ENCODE results near the gene OSBPL5. TPM values are rescaled to one million over a fixed set of nuclear protein-coding genes. Genes with fewer than 3 reads are reported as not detected.

Gene OSBPL5
- polyA plus RNA-seq, 2 of the 4 experiments (the other 2 are of a cell fraction), result 1.6 to 4.6 TPM

- TF ChIP-seq USF2 (IDR thresholded peaks at IDR 0.05) (no peak), BHLHE40 (IDR thresholded peaks at IDR 0.05; ENCODE audit: low read depth, low read length) (no peak), ELK1 (IDR thresholded peaks at IDR 0.05; ENCODE audit: low read depth, low read length) (no peak)
These were observed 11.7 kb downstream of the OSBPL5 start (continued) for GRCh38 chr11:3153291-3153861.

DNA sequence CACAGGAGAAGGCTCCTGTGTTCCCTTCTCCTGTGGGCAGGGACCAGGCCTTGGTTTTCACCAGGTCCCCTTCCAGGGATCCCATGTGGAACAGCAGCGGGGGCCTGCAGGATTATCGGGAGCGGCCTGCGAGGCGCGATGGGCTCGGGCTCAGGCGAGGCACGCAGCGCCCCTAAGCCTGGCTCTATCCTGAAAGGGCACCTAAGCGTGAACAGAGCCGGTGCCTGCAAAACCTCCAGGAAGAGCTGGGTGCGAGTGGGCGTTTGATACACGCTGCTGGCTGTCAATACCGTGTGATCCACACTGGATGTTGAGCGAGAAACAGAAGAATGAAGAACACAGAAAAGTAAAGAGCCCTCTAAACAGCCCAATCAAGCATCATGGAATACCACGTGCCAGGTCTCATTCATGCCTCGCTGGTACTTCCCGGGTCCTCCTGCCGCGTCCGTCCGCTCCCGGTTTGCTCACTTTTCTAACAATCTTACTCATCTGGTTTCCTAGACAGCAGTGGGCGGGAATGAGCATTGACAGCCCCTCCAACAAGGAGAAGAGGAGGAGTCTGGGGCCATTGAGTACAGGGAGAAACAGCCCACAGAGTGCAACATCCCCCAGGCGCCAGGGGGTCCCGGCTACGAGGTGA lies 12.5 kb downstream of the OSBPL5 start:
- ChIA-PET CTCF (interaction anchor here (1.2 to 1.8 kb wide), 2 partner anchors 16 to 61 kb away, joined by 3 to 7 read pairs; no protein-coding TSS in a partner anchor), POLR2A (no interaction called here)
- H3K4me1 ChIP-seq, result peaks cover 14% of the 10 kb centered on the region; the same call in 2 of the 3 replicates
- H3K4me3 ChIP-seq, result no peak overlapping the region
- DNase-seq (ENCODE audit: low read depth in 1 of 2, low spot score in 1 of 2), result no peak
- no peak overlapping the region for H3K4me2 ChIP-seq
- TF ChIP-seq NR3C1 (IDR thresholded peaks at IDR 0.05), result no peak
- no peak for TF ChIP-seq CBX2 (IDR thresholded peaks at IDR 0.05; ENCODE audit: borderline replicate concordance, low read depth)
- TF ChIP-seq E2F6 (IDR thresholded peaks at IDR 0.05; ENCODE audit: borderline replicate concordance, low read depth), result no peak
- TF ChIP-seq USF2 (IDR thresholded peaks at IDR 0.05), result no peak
- TF ChIP-seq CHD2 (IDR thresholded peaks at IDR 0.05; ENCODE audit: low read length, partially characterized antibody), result no peak
- TF ChIP-seq EHMT2 (IDR thresholded peaks at IDR 0.05; ENCODE audit: low read depth), result no peak
- no peak for TF ChIP-seq RFX5 (IDR thresholded peaks at IDR 0.05)
- TF ChIP-seq ZFP36 (IDR thresholded peaks at IDR 0.05; ENCODE audit: borderline replicate concordance, partially characterized antibody), result no peak
- no peak overlapping the region for H3K27ac ChIP-seq
- no peaks in the 10 kb centered on the region for H3K9me3 ChIP-seq
- no peak for FAIRE-seq
- WGBS (ENCODE audit: missing lambda C conversion rate), result 94% methylated on average over 29 of the region's 29 CpGs
- ATAC-seq, result no peak

DNA sequence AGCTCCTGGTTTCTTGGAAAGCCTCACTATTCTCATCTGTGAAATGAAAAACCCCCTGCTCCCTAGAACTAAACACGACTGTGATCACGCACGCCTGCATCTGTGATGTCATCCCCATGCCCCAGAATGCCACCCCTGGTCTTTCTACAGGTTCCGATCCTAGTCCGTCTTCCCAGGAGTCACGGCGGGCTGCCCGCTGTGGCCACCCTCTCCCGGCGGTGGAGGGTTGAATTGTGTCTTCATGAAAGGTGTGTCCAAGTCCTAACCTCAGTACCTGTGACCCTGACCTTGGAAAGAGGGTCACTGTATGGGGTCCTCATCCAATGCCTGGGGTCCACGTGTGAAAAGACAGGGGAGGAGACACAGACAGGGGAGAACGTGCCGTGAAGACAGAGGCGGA lies 14.4 kb downstream of the OSBPL5 start:
- no peak overlapping the region for H3K4me3 ChIP-seq
- no peaks in the 10 kb centered on the region for H3K9me3 ChIP-seq
- FAIRE-seq, result no peak
- no peak for DNase-seq (ENCODE audit: low read depth in 1 of 2, low spot score in 1 of 2)
- ATAC-seq, result no peak
- POLR2A ChIA-PET, result no interaction called here
- peaks cover 14% of the 10 kb centered on the region; the same call in 2 of the 3 replicates for H3K4me1 ChIP-seq
- 91% methylated on average over 14 of the region's 14 CpGs for WGBS (ENCODE audit: missing lambda C conversion rate)
- H3K4me2 ChIP-seq, result no peak overlapping the region
- CTCF ChIA-PET, result interaction anchor here (0.7 to 1.4 kb wide), 2 partner anchors 27 to 114 kb away, joined by 3 read pairs; no protein-coding TSS in a partner anchor
- H3K27ac ChIP-seq, result no peak overlapping the region
- TF ChIP-seq, protein P1, sequence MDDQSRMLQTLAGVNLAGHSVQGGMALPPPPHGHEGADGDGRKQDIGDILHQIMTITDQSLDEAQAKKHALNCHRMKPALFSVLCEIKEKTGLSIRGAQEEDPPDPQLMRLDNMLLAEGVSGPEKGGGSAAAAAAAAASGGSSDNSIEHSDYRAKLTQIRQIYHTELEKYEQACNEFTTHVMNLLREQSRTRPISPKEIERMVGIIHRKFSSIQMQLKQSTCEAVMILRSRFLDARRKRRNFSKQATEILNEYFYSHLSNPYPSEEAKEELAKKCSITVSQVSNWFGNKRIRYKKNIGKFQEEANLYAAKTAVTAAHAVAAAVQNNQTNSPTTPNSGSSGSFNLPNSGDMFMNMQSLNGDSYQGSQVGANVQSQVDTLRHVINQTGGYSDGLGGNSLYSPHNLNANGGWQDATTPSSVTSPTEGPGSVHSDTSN (IDR thresholded peaks at IDR 0.05), result no peak
- no peak for TF ChIP-seq USF2 (IDR thresholded peaks at IDR 0.05)
- TF ChIP-seq RNF2 (IDR thresholded peaks at IDR 0.05; ENCODE audit: borderline replicate concordance, low read depth), result no peak
- no peak for TF ChIP-seq HMGXB4 (CRISPR knock-in tag; IDR thresholded peaks at IDR 0.05; ENCODE audit: borderline replicate concordance)
